Ovary (tissue), 9 donors: ENCODE measurements around the gene SOX3. TPM values are rescaled to one million over a fixed set of nuclear protein-coding genes. Genes with fewer than 3 reads are reported as not detected.

ENCODE experiments used
- DNase-seq, 5 donors: peaks; one replicate each; pipeline ENCODE4 v3.0.0-alpha.2; 2019 to 2020
- H3K27ac ChIP-seq, 2 donors: fragments of 200-600 bp; one replicate each; pipeline versions ENCODE4 v1.5.1 to v1.8.0; 2019 to 2022
- H3K27me3 ChIP-seq: fragments of 200-600 bp; one replicate; pipeline ENCODE4 v1.8.0; 2022
- H3K36me3 ChIP-seq: fragments of 200-600 bp; sonication (generic); one replicate; pipeline ENCODE4 v1.5.1; 2019
- H3K4me1 ChIP-seq: one replicate; pipeline ENCODE4 v1.8.1; 2013; ENCODE audit warnings: mild to moderate bottlenecking, moderate library complexity; ENCODE audit not compliant: insufficient read depth
- H3K4me3 ChIP-seq: fragments of 200-600 bp; sonication (generic); one replicate; pipeline ENCODE4 v1.5.1; 2017
- H3K9me3 ChIP-seq, 2 donors: fragments of 200-600 bp in 1 of 2; sonication (generic) in 1 of 2; one replicate each; pipeline versions ENCODE4 v1.5.1 to v1.8.1; 2013 to 2019; ENCODE audit warnings: mild to moderate bottlenecking in 1 of 2, moderate library complexity in 1 of 2
- EP300 ChIP-seq: sonication (generic); formaldehyde crosslinking; IDR thresholded peaks from one replicate; pipeline ENCODE4 v1.6.1; 2017; ENCODE audit warnings: antibody characterized with exemption
- POLR2A ChIP-seq: fragments of 450-650 bp; IDR thresholded peaks from one replicate; pipeline ENCODE4 v1.6.1; 2017; ENCODE audit warnings: antibody characterized with exemption, mild to moderate bottlenecking, moderate library complexity
- WGBS, 3 donors: extraction: QIAGEN DNeasy Blood & Tissue Kit in 1 of 3; methylation state at CpG; one replicate each; pipeline versions ENCODE4 v1.1.5 to v1.1.7; 2013 to 2017; 5-methylcytosine and 5-hydroxymethylcytosine counted together
- intact Hi-C, 4 donors: fragments of 100-400 bp; cut with DNase I; formaldehyde crosslinking; loops; one replicate each; pipeline versions ENCODE4 v1.11.0 to v1.15.1; 2022 to 2023
- polyA plus RNA-seq, 2 donors: library from polyadenylated mRNA; stranded (reverse); fragments of 200-250 nt in 1 of 2; fragments of 350-450 nt in 1 of 2; fragmentation: Illumina TruSeq in 1 of 2; extraction: RNeasy Lipid Tissue Mini Kit (QIAGEN cat#74804) in 1 of 2; gene quantifications; one replicate each; pipeline ENCODE4 v1.2.3, GENCODE V29; 2013 to 2014
- total RNA-seq, 7 donors: library from RNA; depleted of rRNA in 2 of 7; stranded (reverse); fragments of >200 nt in 2 of 7; fragmentation: NEBNext Ultra II Directional in 3 of 7; extraction: Animal tissue kit (Norgen Biotek cat#: 25700) in 3 of 7; gene quantifications; one replicate each; pipeline versions ENCODE4 v1.1.0 to v1.2.4, GENCODE V29; 2016 to 2023
- TF ChIP-seq, protein P1 (sequence below), 3 donors: fragments of 450-650 bp in 2 of 3; fragments of 200-600 bp in 1 of 3; IDR thresholded peaks; one replicate each; pipeline versions ENCODE4 v1.5.1 to v1.8.0; 2016 to 2022; ENCODE audit warnings: antibody characterized with exemption in 3 of 3, mild to moderate bottlenecking in 1 of 3
- donor health status: DM: no; HTN: no; CAD: no; lungs with moderate emphysema.
- donor health status: DM: no; HTN: no; CAD: no.
- donor health status: Bipolar disorder and iron deficiency.
- donor health status: DM: yes; HTN: yes; CAD: no.
- donor health status: DM: no; HTN: no; CAD: no.
- donor health status: DM: yes; HTN: yes; CAD: no.

The SOX3 gene
- total and polyA plus RNA-seq, 9 donors, result 0.04 to 9.7 (median 1.2) TPM; not detected in 3

GRCh38 chrX:140467211-140467610 lies 37.7 kb downstream of the SOX3 start:
- no peak for DNase-seq
- no peak overlapping the region for H3K4me3 ChIP-seq
- intact Hi-C loops, result no loop called here
- WGBS, 3 donors, result 72 to 78% (median 72%) methylated on average over 5 of the region's 5 CpGs
- no peaks in the 10 kb centered on the region for H3K9me3 ChIP-seq
- H3K27ac ChIP-seq, result no peak overlapping the region
- TF ChIP-seq, protein P1, sequence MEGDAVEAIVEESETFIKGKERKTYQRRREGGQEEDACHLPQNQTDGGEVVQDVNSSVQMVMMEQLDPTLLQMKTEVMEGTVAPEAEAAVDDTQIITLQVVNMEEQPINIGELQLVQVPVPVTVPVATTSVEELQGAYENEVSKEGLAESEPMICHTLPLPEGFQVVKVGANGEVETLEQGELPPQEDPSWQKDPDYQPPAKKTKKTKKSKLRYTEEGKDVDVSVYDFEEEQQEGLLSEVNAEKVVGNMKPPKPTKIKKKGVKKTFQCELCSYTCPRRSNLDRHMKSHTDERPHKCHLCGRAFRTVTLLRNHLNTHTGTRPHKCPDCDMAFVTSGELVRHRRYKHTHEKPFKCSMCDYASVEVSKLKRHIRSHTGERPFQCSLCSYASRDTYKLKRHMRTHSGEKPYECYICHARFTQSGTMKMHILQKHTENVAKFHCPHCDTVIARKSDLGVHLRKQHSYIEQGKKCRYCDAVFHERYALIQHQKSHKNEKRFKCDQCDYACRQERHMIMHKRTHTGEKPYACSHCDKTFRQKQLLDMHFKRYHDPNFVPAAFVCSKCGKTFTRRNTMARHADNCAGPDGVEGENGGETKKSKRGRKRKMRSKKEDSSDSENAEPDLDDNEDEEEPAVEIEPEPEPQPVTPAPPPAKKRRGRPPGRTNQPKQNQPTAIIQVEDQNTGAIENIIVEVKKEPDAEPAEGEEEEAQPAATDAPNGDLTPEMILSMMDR (IDR thresholded peaks at IDR 0.05), result no peak
- TF ChIP-seq POLR2A (no peak), EP300 (no peak)
- H3K4me1 ChIP-seq, result no peaks in the 10 kb centered on the region
- H3K36me3 ChIP-seq, result no peaks in the 10 kb centered on the region
- H3K27me3 ChIP-seq, result no peaks in the 10 kb centered on the region

Other genes starting within 250 kb of the SOX3 start
- gene LINC00632, start 204.7 kb upstream of the SOX3 start, total RNA-seq, result 10 to 100 TPM; 14.2 to 72.9 (median 22.6) TPM
- 1 to 10 TPM; 1.8 to 2.3 TPM for gene LINC00632, start 204.7 kb upstream of the SOX3 start, polyA plus RNA-seq